GM12801 (cell line): Measurements from ENCODE around the gene CSN3.

Experiments used
- TF ChIP-seq, protein P1 (sequence below): IDR thresholded peaks from one replicate; pipeline ENCODE4 v1.5.1; 2011; ENCODE audit warnings: control low read depth; ENCODE audit not compliant: insufficient read length; ENCODE audit errors: extremely low read depth

Gene CSN3

GRCh38 chr4:70239131-70239883 is 3.1 kb upstream of the CSN3 start:
- TF ChIP-seq, protein P1, sequence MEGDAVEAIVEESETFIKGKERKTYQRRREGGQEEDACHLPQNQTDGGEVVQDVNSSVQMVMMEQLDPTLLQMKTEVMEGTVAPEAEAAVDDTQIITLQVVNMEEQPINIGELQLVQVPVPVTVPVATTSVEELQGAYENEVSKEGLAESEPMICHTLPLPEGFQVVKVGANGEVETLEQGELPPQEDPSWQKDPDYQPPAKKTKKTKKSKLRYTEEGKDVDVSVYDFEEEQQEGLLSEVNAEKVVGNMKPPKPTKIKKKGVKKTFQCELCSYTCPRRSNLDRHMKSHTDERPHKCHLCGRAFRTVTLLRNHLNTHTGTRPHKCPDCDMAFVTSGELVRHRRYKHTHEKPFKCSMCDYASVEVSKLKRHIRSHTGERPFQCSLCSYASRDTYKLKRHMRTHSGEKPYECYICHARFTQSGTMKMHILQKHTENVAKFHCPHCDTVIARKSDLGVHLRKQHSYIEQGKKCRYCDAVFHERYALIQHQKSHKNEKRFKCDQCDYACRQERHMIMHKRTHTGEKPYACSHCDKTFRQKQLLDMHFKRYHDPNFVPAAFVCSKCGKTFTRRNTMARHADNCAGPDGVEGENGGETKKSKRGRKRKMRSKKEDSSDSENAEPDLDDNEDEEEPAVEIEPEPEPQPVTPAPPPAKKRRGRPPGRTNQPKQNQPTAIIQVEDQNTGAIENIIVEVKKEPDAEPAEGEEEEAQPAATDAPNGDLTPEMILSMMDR = no peak

GRCh38 chr4:70239884-70240591 is 2.4 kb upstream of the CSN3 start:
- TF ChIP-seq, protein P1 = no peak

- TF ChIP-seq, protein P1 = no peak
These were observed 694 bp downstream of the CSN3 start for GRCh38 chr4:70243091-70243490.

DNA sequence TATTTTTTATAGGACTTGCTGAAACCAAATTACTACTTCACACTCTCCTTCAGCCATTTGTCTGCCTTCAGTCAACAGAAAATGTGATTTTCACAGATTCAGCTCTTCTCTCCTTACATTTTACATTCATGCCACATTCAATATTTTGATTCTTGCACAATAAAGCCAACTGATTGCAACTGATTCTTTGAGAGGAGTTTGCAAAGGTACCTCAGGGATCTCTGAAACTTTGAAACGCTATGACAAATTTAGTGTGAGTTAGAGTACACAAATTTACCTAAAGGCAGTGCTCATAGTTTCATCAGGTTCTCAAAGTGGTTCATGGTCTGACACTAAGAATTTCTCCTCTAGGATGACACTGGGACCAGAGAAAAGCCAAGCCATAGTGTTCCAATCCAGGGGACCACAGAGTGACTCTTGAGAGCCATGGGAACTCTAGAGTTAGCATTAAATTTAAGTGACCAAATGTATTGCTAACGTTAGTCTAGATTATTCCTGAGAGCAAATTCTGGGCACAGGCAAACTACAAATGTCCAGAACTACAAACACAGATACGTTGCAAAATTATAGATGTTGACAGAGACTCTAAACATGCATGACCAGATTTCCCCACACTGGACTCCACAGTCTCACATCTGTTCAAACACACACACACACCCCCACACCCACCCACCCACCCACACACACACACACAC is 9.0 kb downstream of the CSN3 start:
- TF ChIP-seq, protein P1 = no peak

DNA sequence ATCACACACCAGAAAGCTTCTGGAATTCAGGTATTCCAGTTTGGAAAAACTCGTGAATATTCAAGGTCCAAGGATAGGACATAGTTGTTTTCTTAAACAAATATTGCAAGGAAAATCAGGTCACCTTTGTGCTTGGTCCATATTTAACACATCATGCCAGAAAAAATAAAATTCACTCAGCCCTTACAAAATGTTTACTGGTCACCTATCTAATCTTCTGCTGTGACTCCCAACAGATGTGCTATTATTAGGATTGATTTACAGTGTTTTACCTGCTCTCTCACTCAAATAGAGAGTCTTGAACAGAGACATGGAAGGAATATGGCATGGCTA is 9.5 kb downstream of the CSN3 start:
- TF ChIP-seq, protein P1 = no peak

GRCh38 chr4:70269674-70270073 is 27.3 kb downstream of the CSN3 start:
- TF ChIP-seq, protein P1 = no peak

DNA sequence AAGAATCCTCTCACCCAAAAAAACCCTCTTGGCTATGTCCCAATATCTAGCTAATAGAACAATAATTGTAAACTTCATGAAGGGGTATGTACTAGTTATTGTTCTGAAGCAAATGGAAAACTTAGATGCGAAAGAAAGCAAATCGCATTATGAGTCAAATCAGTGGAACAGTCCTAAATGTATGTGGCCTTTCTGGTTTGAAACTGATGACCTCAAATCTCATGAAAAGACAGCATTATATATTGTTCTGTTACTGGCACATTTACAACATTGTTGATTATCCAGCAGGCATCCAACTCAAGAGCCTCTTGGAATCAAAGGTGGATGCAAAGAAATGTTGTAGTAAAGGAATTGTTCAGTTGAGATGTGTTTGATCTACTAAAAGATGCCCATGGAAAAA is 34.7 kb downstream of the CSN3 start:
- TF ChIP-seq, protein P1 = no peak
